HEK293 (cell line): ENCODE results near the gene SYCN.
A peak's percentile ranks its signal among the peaks of the same experiment; 100 is the strongest.

Experiments
- CTCF ChIA-PET: fragments of 350-600 bp; formaldehyde crosslinking; extraction: SDS; loops from one replicate; lab custom pipeline; 2021; ENCODE audit warnings: antibody characterized with exemption; lab: Yijun Ruan, JAX
- POLR2A ChIA-PET: fragments of 300-600 bp; formaldehyde crosslinking; extraction: SDS; loops from one replicate; lab custom pipeline; 2020; ENCODE audit warnings: antibody characterized with exemption, inconsistent platforms; lab: Yijun Ruan, JAX
- H3K27ac ChIP-seq: fragments of 200-500 bp; sonication (Bioruptor generic); 2 replicates; pipeline ENCODE4 v1.5.1; 2014; ENCODE audit warnings: low read depth, low read length, control low read depth, inconsistent platforms; ENCODE audit errors: extremely low read depth
- H3K36me3 ChIP-seq, 2 experiments: fragments of 200-500 bp in 1 of 2; sonication (Bioruptor generic) in 1 of 2; 1 replicate in 1 of 2; 2 replicates in 1 of 2; pipeline ENCODE4 v1.5.1; 2014 to 2017; ENCODE audit warnings: inconsistent platforms in 2 of 2, low read length in 2 of 2; ENCODE audit not compliant: control insufficient read depth in 2 of 2, insufficient read depth in 1 of 2
- H3K4me1 ChIP-seq: fragments of 200-500 bp; sonication (Bioruptor generic); 2 replicates; pipeline ENCODE4 v1.5.1; 2014; ENCODE audit warnings: mild to moderate bottlenecking, low read length, inconsistent platforms; ENCODE audit not compliant: control insufficient read depth, insufficient read depth
- H3K4me3 ChIP-seq: 2 replicates; pipeline ENCODE4 v1.5.1; 2011; ENCODE audit warnings: low read depth, mild to moderate bottlenecking, control low read depth, low read length, moderate library complexity
- H3K9me3 ChIP-seq: fragments of 200-500 bp; sonication (Bioruptor generic); 2 replicates; pipeline ENCODE4 v1.5.1; 2014; ENCODE audit warnings: low read depth, low read length, inconsistent platforms; ENCODE audit not compliant: control insufficient read depth, insufficient read depth
- EGR2 ChIP-seq: fragments of 450-650 bp; formaldehyde crosslinking; IDR thresholded peaks from 2 replicates; pipeline ENCODE4 v1.5.1; 2016; ENCODE audit warnings: low read depth, missing biosample characterization, missing genetic modification characterization
- GLIS1 ChIP-seq: fragments of 450-650 bp; formaldehyde crosslinking; IDR thresholded peaks from 2 replicates; pipeline ENCODE4 v1.5.1; 2016; ENCODE audit warnings: missing biosample characterization, missing genetic modification characterization
- IKZF3 ChIP-seq: fragments of 450-650 bp; IDR thresholded peaks from 2 replicates; pipeline ENCODE4 v1.5.0; 2018; ENCODE audit warnings: missing biosample characterization, mild to moderate bottlenecking, missing genetic modification characterization, moderate library complexity
- KLF1 ChIP-seq: fragments of 450-650 bp; formaldehyde crosslinking; IDR thresholded peaks from 2 replicates; pipeline ENCODE4 v1.5.1; 2016; ENCODE audit warnings: missing biosample characterization, missing genetic modification characterization
- SP7 ChIP-seq: fragments of 450-650 bp; formaldehyde crosslinking; IDR thresholded peaks from 2 replicates; pipeline ENCODE4 v1.5.1; 2016; ENCODE audit warnings: missing biosample characterization, missing genetic modification characterization
- TRIM28 ChIP-seq: IDR thresholded peaks from 2 replicates; pipeline ENCODE4 v1.6.1; 2011; ENCODE audit warnings: low read length, control low read depth, borderline replicate concordance
- ZBTB1 ChIP-seq: fragments of 450-650 bp; formaldehyde crosslinking; IDR thresholded peaks from 2 replicates; pipeline ENCODE4 v1.5.1; 2016; ENCODE audit warnings: missing biosample characterization, missing genetic modification characterization
- ZBTB17 ChIP-seq: fragments of 450-650 bp; formaldehyde crosslinking; IDR thresholded peaks from 2 replicates; pipeline ENCODE4 v1.5.1; 2016; ENCODE audit warnings: missing biosample characterization, missing genetic modification characterization
- ZBTB7A ChIP-seq: fragments of 450-650 bp; formaldehyde crosslinking; IDR thresholded peaks from 2 replicates; pipeline ENCODE4 v1.5.1; 2016; ENCODE audit warnings: low read depth, missing biosample characterization, missing genetic modification characterization
- ZFHX2 ChIP-seq: fragments of 450-650 bp; formaldehyde crosslinking; conservative IDR thresholded peaks from 2 replicates; pipeline ENCODE4 v1.5.1; 2016; ENCODE audit warnings: missing biosample characterization, missing genetic modification characterization
- ZIC2 ChIP-seq: fragments of 450-650 bp; formaldehyde crosslinking; IDR thresholded peaks from 2 replicates; pipeline ENCODE4 v1.5.1; 2016; ENCODE audit warnings: missing biosample characterization, missing genetic modification characterization
- ZNF112 ChIP-seq: fragments of 450-650 bp; formaldehyde crosslinking; IDR thresholded peaks from 2 replicates; pipeline ENCODE4 v1.5.0; 2017; ENCODE audit warnings: missing biosample characterization, missing genetic modification characterization
- ZNF16 ChIP-seq: fragments of 450-650 bp; formaldehyde crosslinking; IDR thresholded peaks from 2 replicates; pipeline ENCODE4 v1.5.1; 2016; ENCODE audit warnings: low read depth, missing biosample characterization, missing genetic modification characterization
- ZNF341 ChIP-seq: fragments of 450-650 bp; formaldehyde crosslinking; IDR thresholded peaks from 2 replicates; pipeline ENCODE4; 2016; ENCODE audit warnings: low read depth, missing biosample characterization, missing genetic modification characterization
- ZNF394 ChIP-seq: fragments of 450-650 bp; formaldehyde crosslinking; IDR thresholded peaks from 2 replicates; pipeline ENCODE4 v1.5.1; 2016; ENCODE audit warnings: missing biosample characterization, missing genetic modification characterization, mild to moderate bottlenecking, moderate library complexity, borderline replicate concordance
- ZNF600 ChIP-seq: fragments of 450-650 bp; formaldehyde crosslinking; IDR thresholded peaks from 2 replicates; pipeline ENCODE4 v1.5.1; 2016; ENCODE audit warnings: missing biosample characterization, missing genetic modification characterization
- ZNF670 ChIP-seq: fragments of 450-650 bp; formaldehyde crosslinking; IDR thresholded peaks from 2 replicates; pipeline ENCODE4 v1.5.1; 2016; ENCODE audit warnings: missing biosample characterization, missing genetic modification characterization, low read depth
- TF ChIP-seq, protein P1 (sequence below): fragments of 450-650 bp; formaldehyde crosslinking; IDR thresholded peaks from 2 replicates; pipeline ENCODE4 v1.5.1; 2016; ENCODE audit warnings: missing biosample characterization, missing genetic modification characterization
- TF ChIP-seq, protein P2 (sequence below): fragments of 450-650 bp; formaldehyde crosslinking; IDR thresholded peaks from 2 replicates; pipeline ENCODE4 v1.5.1; 2016; ENCODE audit warnings: missing biosample characterization, missing genetic modification characterization
- TF ChIP-seq, protein P3 (sequence below): fragments of 450-650 bp; formaldehyde crosslinking; IDR thresholded peaks from 2 replicates; pipeline ENCODE4 v1.5.1; 2016; ENCODE audit warnings: missing biosample characterization, missing genetic modification characterization
- TF ChIP-seq, protein P4 (sequence below): fragments of 450-650 bp; formaldehyde crosslinking; IDR thresholded peaks from 2 replicates; pipeline ENCODE4 v1.5.1; 2016; ENCODE audit warnings: missing biosample characterization, missing genetic modification characterization

Gene SYCN

DNA sequence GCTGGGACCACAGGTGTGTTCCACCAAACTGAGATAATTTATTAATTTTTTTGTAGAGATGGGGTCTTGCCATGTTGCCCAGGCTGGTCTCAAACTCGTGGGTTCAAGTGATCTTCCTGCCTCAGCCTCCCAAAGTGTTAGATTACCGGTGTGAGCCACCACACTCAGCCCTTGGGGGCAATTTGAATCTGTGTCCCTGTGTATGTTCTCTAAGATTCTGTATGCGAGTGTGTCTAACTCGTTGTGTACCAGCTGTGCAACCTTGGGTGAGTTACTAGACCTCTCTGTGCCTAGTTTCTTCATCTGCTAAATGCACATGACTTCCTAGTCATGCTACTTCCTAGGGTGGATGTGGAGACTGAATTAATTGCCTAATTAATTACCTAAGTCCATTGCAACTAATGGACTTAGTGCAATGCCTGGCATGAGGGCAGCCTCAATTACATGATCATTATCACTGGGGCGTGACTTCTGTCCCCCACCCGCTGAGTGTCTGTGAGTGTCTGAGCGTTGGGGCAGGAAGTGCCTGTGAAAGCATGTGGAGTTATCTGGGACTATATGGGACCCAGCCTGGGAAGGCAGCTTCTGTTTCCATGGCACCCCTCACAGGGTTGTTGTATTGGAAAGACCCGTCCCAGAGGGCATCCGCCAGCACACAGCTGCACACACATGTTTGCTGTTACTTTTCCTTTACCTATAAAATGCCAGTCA lies 9.1 kb downstream of the SYCN start (continued):
- TF ChIP-seq SP7 (tag by site-specific recombination) (peak; percentile 85), TRIM28 (no peak), IKZF3 (tag by site-specific recombination) (peak; percentile 52; the same call in 1 of the 2 replicates)
- TF ChIP-seq, protein P1, sequence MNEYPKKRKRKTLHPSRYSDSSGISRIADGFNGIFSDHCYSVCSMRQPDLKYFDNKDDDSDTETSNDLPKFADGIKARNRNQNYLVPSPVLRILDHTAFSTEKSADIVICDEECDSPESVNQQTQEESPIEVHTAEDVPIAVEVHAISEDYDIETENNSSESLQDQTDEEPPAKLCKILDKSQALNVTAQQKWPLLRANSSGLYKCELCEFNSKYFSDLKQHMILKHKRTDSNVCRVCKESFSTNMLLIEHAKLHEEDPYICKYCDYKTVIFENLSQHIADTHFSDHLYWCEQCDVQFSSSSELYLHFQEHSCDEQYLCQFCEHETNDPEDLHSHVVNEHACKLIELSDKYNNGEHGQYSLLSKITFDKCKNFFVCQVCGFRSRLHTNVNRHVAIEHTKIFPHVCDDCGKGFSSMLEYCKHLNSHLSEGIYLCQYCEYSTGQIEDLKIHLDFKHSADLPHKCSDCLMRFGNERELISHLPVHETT (tag by site-specific recombination): no peak

DNA sequence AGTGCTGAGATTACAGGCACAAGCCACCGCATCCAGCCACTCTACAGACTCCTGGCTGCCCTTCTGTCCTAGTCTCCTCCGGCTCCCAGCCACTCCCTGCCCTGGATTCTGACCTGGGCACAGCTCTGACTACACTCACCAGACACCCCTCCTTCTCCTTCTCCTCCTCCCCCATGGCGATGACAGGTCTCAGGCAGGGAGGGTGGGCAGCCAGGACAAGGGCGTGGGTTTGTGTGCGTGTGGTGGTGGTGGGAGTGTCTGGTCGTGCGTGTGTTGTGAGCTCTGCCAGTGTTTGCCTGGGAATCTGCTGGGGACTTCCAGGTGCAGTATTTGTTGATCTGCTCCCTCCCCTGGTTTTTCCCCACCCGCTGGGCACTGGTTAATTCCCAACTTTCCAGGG lies 10.3 kb downstream of the SYCN start:
- CTCF ChIA-PET: interaction anchor here (0.6 to 1.9 kb wide), 9 partner anchors 18 to 785 kb away, joined by 3 to 6 read pairs (median 4); no protein-coding TSS in a partner anchor

DNA sequence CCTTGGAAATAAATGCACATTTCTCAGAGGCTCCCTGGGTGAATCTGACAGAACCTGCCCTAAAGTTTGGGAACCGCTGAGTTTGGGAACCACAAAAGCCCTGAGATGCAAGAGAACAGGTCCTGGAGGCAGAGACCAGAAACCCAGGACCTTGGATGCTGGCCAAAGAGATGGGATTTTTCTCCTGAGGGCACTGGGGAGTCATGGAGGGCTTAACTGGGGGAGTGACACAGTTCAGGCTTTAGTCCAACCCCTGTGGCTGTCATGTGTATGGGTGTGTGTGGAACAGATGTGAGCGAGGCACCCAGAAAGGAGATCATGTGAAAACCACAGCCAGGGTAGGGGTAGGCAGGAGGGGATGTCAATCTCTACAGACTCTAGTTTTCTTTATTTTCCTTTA lies 11.2 kb downstream of the SYCN start:
- H3K4me3 ChIP-seq: no peak overlapping the region
- ChIA-PET CTCF (interaction anchor here (0.7 to 2.0 kb wide), 2 partner anchors 19 to 225 kb away, joined by 3 to 9 read pairs; no protein-coding TSS in a partner anchor), POLR2A (no interaction called here)
- no peak overlapping the region for H3K27ac ChIP-seq
- no peaks in the 10 kb centered on the region for H3K36me3 ChIP-seq
- TF ChIP-seq ZNF600 (tag by site-specific recombination): peak; percentile 97
- no peak for TF ChIP-seq ZBTB1 (tag by site-specific recombination)
- peak; percentile 92 for TF ChIP-seq ZNF16 (tag by site-specific recombination)
- H3K4me1 ChIP-seq: 0 out of 2 replicates have a peak, but pooled peaks cover 4% of the 10 kb centered on the region
- no peaks in the 10 kb centered on the region for H3K9me3 ChIP-seq

More for the DNA sequence above, 10.3 kb downstream of the SYCN start:
- POLR2A ChIA-PET: interaction anchor here (0.6 kb wide), 1 partner anchor 85 kb away, joined by 4 read pairs; no protein-coding TSS in a partner anchor
- Histone ChIP-seq H3K27ac (no peak overlapping the region), H3K4me1 (0 out of 2 replicates have a peak, but pooled peaks cover 4% of the 10 kb centered on the region), H3K36me3 (no peaks in the 10 kb centered on the region), H3K4me3 (no peak overlapping the region), H3K9me3 (no peaks in the 10 kb centered on the region)
- TF ChIP-seq ZNF112 (tag by site-specific recombination) (no peak), ZNF394 (tag by site-specific recombination) (no peak), EGR2 (tag by site-specific recombination) (peak; percentile 98), ZFHX2 (tag by site-specific recombination) (peak; percentile 95), ZNF341 (tag by site-specific recombination) (no peak), ZBTB7A (tag by site-specific recombination) (no peak), ZIC2 (peak; percentile 7; the same call in 1 of the 2 replicates), KLF1 (peak; percentile 95), GLIS1 (tag by site-specific recombination) (peak; percentile 48; the same call in 1 of the 2 replicates), ZNF670 (tag by site-specific recombination) (no peak), ZBTB17 (tag by site-specific recombination) (peak; percentile 62)
- TF ChIP-seq, protein P2, sequence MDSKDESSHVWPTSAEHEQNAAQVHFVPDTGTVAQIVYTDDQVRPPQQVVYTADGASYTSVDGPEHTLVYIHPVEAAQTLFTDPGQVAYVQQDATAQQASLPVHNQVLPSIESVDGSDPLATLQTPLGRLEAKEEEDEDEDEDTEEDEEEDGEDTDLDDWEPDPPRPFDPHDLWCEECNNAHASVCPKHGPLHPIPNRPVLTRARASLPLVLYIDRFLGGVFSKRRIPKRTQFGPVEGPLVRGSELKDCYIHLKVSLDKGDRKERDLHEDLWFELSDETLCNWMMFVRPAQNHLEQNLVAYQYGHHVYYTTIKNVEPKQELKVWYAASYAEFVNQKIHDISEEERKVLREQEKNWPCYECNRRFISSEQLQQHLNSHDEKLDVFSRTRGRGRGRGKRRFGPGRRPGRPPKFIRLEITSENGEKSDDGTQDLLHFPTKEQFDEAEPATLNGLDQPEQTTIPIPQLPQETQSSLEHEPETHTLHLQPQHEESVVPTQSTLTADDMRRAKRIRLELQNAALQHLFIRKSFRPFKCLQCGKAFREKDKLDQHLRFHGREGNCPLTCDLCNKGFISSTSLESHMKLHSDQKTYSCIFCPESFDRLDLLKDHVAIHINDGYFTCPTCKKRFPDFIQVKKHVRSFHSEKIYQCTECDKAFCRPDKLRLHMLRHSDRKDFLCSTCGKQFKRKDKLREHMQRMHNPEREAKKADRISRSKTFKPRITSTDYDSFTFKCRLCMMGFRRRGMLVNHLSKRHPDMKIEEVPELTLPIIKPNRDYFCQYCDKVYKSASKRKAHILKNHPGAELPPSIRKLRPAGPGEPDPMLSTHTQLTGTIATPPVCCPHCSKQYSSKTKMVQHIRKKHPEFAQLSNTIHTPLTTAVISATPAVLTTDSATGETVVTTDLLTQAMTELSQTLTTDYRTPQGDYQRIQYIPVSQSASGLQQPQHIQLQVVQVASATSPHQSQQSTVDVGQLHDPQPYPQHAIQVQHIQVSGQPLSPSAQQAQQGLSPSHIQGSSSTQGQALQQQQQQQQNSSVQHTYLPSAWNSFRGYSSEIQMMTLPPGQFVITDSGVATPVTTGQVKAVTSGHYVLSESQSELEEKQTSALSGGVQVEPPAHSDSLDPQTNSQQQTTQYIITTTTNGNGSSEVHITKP (tag by site-specific recombination): no peak
- TF ChIP-seq, protein P3, sequence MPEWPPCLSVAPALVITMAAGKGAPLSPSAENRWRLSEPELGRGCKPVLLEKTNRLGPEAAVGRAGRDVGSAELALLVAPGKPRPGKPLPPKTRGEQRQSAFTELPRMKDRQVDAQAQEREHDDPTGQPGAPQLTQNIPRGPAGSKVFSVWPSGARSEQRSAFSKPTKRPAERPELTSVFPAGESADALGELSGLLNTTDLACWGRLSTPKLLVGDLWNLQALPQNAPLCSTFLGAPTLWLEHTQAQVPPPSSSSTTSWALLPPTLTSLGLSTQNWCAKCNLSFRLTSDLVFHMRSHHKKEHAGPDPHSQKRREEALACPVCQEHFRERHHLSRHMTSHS: no peak
- TF ChIP-seq, protein P4, sequence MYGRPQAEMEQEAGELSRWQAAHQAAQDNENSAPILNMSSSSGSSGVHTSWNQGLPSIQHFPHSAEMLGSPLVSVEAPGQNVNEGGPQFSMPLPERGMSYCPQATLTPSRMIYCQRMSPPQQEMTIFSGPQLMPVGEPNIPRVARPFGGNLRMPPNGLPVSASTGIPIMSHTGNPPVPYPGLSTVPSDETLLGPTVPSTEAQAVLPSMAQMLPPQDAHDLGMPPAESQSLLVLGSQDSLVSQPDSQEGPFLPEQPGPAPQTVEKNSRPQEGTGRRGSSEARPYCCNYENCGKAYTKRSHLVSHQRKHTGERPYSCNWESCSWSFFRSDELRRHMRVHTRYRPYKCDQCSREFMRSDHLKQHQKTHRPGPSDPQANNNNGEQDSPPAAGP (tag by site-specific recombination): peak; percentile 97
